ENCODE measurements around the gene STX8.

The STX8 gene

GRCh38 chr17:9434642-9435057 lies 141.0 kb downstream of the STX8 start:
- DNase-seq: no peak

GRCh38 chr17:9432934-9433421 lies 142.6 kb downstream of the STX8 start:
- no peak for DNase-seq

GRCh38 chr17:9432134-9432885 lies 143.3 kb downstream of the STX8 start:
- no peak for DNase-seq

- no peak for DNase-seq
Measured at GRCh38 chr17:9431620-9432019, 144.0 kb downstream of the STX8 start.

- no peak for DNase-seq
Measured at GRCh38 chr17:9427465-9428315, 147.9 kb downstream of the STX8 start.

- no peak for DNase-seq
Measured at GRCh38 chr17:9424071-9424640, 151.5 kb downstream of the STX8 start.

- DNase-seq: no peak
Measured at GRCh38 chr17:9421525-9421924, 154.1 kb downstream of the STX8 start.

- no peak for DNase-seq
Measured at GRCh38 chr17:9419932-9420453, 155.6 kb downstream of the STX8 start.

- no peak for DNase-seq
Measured at GRCh38 chr17:9414471-9414870, 161.1 kb downstream of the STX8 start.

- DNase-seq: no peak
Measured at GRCh38 chr17:9410737-9411136, 164.9 kb downstream of the STX8 start.

- no peak for DNase-seq
Measured at GRCh38 chr17:9410301-9410700, 165.3 kb downstream of the STX8 start.

GRCh38 chr17:9409878-9410277 lies 165.7 kb downstream of the STX8 start:
- no peak for DNase-seq

GRCh38 chr17:9408868-9409829 lies 166.5 kb downstream of the STX8 start:
- DNase-seq: no peak

GRCh38 chr17:9408381-9408780 lies 167.2 kb downstream of the STX8 start:
- DNase-seq: no peak

- no peak for DNase-seq
Measured at GRCh38 chr17:9406046-9406606, 169.5 kb downstream of the STX8 start.

- DNase-seq: peak; percentile 10 to 49
Measured at GRCh38 chr17:9403257-9403656, 172.4 kb downstream of the STX8 start.

- peak; percentile 13 to 53 for DNase-seq
Measured at GRCh38 chr17:9402590-9403199, 172.9 kb downstream of the STX8 start.

- DNase-seq: no peak
Measured at GRCh38 chr17:9401434-9401833, 174.2 kb downstream of the STX8 start.

- DNase-seq: peak; percentile 86 to 97
Measured at GRCh38 chr17:9389111-9389527, 186.5 kb downstream of the STX8 start.

GRCh38 chr17:9386401-9386800 lies 189.2 kb downstream of the STX8 start:
- no peak for DNase-seq

- DNase-seq: peak; percentile 61 to 77
Measured at GRCh38 chr17:9383826-9384225, 191.8 kb downstream of the STX8 start.
